ENCODE measurements around the gene SLC25A33.
A peak's percentile ranks its signal among the peaks of the same experiment; 100 is the strongest.

The SLC25A33 gene

DNA sequence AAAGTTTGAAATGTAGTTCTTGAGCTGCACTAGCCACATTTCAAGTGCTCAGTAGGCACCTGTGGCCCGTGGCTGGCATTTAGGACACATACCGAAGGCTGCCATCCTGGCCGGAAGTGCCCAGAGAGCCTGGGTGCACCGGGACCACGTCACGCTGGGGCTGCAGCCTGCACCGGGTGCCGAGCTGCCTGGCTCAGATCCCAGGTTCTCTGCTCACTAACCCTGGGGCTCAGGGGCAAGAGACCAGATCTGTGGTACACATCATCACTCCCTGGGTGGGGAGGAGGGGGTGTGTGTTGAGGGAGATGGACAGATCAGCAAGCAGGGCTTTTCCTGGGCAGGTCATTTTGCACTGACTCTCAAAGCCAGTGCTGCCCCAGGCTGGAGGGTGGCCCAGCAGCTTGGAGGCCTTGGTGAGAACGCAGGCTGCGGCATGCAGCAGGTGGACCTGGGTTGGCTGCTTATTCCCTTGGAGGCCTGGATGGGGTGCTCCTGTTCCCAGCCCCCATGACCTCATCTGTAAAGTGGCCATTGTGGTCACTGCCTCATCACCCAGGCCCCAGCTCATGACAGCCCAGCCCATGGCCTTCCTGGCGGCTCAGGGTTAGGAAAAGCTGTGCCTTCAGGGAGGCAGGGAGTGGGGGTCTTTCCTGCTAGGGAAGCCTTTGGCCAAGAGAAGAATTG lies 73.0 kb downstream of the SLC25A33 start:
- H3K4me1 ChIP-seq (ENCODE audit: control insufficient read depth in 1 of 2, insufficient read depth in 1 of 2, low read depth in 1 of 2, low read length in 1 of 2) = no peaks in the 10 kb centered on the region
- no peak overlapping the region for H3K4me3 ChIP-seq (ENCODE audit: low read depth in 1 of 2, low read length in 1 of 2)
- H3K36me3 ChIP-seq = peaks cover 3% of the 10 kb centered on the region
- TF ChIP-seq, protein P1, sequence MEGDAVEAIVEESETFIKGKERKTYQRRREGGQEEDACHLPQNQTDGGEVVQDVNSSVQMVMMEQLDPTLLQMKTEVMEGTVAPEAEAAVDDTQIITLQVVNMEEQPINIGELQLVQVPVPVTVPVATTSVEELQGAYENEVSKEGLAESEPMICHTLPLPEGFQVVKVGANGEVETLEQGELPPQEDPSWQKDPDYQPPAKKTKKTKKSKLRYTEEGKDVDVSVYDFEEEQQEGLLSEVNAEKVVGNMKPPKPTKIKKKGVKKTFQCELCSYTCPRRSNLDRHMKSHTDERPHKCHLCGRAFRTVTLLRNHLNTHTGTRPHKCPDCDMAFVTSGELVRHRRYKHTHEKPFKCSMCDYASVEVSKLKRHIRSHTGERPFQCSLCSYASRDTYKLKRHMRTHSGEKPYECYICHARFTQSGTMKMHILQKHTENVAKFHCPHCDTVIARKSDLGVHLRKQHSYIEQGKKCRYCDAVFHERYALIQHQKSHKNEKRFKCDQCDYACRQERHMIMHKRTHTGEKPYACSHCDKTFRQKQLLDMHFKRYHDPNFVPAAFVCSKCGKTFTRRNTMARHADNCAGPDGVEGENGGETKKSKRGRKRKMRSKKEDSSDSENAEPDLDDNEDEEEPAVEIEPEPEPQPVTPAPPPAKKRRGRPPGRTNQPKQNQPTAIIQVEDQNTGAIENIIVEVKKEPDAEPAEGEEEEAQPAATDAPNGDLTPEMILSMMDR (IDR thresholded peaks at IDR 0.05) = no peak
- H3K27me3 ChIP-seq = no peaks in the 10 kb centered on the region
- H3K9me3 ChIP-seq = no peaks in the 10 kb centered on the region
- H3K27ac ChIP-seq = no peak overlapping the region

DNA sequence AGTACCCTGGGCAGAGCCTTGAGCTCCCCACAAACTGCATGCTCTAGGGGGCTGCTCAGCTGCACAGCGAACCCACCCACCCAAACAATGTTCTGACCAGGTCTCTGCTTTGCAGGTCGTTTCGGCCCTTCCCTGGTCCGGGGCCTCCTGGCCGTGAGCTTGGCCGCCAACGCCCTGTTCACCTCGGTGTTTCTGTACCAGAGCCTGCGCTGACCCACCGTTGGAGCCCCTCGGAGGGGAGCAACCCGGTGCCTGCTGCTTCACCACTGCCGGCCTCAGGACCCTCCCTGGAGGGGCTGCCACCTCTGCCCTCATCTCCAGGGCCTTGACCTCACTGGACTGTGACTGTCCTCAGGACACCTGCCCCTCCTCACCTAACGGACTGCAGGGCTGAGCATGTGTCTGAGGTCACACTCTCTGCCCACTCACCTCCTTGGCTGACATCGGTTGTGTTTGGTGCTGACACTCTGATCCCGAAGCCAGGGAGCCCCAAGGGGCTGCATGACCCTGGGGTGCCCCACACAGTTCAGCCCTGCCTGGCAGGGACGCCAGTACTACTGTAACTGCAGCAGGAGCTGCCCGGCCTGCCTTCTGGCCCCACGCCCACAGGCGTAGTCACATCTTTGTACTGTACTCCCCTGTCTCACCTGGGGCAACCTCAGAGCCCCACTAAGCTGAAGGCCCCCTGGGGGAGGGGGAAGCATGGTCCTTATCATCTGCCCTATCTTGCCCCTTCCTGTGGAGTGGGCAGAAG lies 73.8 kb downstream of the SLC25A33 start:
- no peaks in the 10 kb centered on the region for H3K4me1 ChIP-seq (ENCODE audit: control insufficient read depth in 1 of 2, insufficient read depth in 1 of 2, low read depth in 1 of 2, low read length in 1 of 2)
- H3K27ac ChIP-seq = no peak overlapping the region
- TF ChIP-seq, protein P1 (IDR thresholded peaks at IDR 0.05) = no peak
- no peak overlapping the region for H3K4me3 ChIP-seq (ENCODE audit: low read depth in 1 of 2, low read length in 1 of 2)
- H3K9me3 ChIP-seq = no peaks in the 10 kb centered on the region
- H3K27me3 ChIP-seq = no peaks in the 10 kb centered on the region
- peaks cover 3% of the 10 kb centered on the region for H3K36me3 ChIP-seq

GRCh38 chr1:9613625-9614299 lies 74.5 kb downstream of the SLC25A33 start:
- H3K27me3 ChIP-seq = no peaks in the 10 kb centered on the region
- TF ChIP-seq, protein P1 (IDR thresholded peaks at IDR 0.05) = no peak
- no peak overlapping the region for H3K4me3 ChIP-seq (ENCODE audit: low read depth in 1 of 2, low read length in 1 of 2)
- no peak overlapping the region for H3K27ac ChIP-seq
- H3K4me1 ChIP-seq (ENCODE audit: control insufficient read depth in 1 of 2, insufficient read depth in 1 of 2, low read depth in 1 of 2, low read length in 1 of 2) = no peaks in the 10 kb centered on the region
- no peaks in the 10 kb centered on the region for H3K9me3 ChIP-seq
- peaks cover 3% of the 10 kb centered on the region for H3K36me3 ChIP-seq

GRCh38 chr1:9615316-9616063 lies 76.2 kb downstream of the SLC25A33 start:
- Histone ChIP-seq H3K27me3 (no peaks in the 10 kb centered on the region), H3K4me3 (ENCODE audit: low read depth in 1 of 2, low read length in 1 of 2) (no peak overlapping the region), H3K4me1 (ENCODE audit: control insufficient read depth in 1 of 2, insufficient read depth in 1 of 2, low read depth in 1 of 2, low read length in 1 of 2) (no peaks in the 10 kb centered on the region), H3K27ac (no peak overlapping the region), H3K9me3 (no peaks in the 10 kb centered on the region), H3K36me3 (peaks cover 3% of the 10 kb centered on the region)
- TF ChIP-seq, protein P1 (IDR thresholded peaks at IDR 0.05) = peak; percentile 12

- TF ChIP-seq, protein P1 (IDR thresholded peaks at IDR 0.05) = no peak
- H3K4me3 ChIP-seq (ENCODE audit: low read depth in 1 of 2, low read length in 1 of 2) = no peak overlapping the region
- H3K4me1 ChIP-seq (ENCODE audit: control insufficient read depth in 1 of 2, insufficient read depth in 1 of 2, low read depth in 1 of 2, low read length in 1 of 2) = no peaks in the 10 kb centered on the region
- H3K9me3 ChIP-seq = no peaks in the 10 kb centered on the region
- H3K27ac ChIP-seq = no peak overlapping the region
- H3K27me3 ChIP-seq = no peaks in the 10 kb centered on the region
- H3K36me3 ChIP-seq = no peaks in the 10 kb centered on the region
Measured at GRCh38 chr1:9618909-9619679, 79.8 kb downstream of the SLC25A33 start.
